Esophagus squamous epithelium (tissue), 5 donors: ENCODE data around the gene ODAD3. TPM values are rescaled to one million over a fixed set of nuclear protein-coding genes. Genes with fewer than 3 reads are reported as not detected.
"Not testable (repeated sequence)": the region's sequence is repeated elsewhere in the genome, so short reads cannot be mapped to it uniquely, and the experiment has no call there.

Experiments used
- DNase-seq: peaks from one replicate; lab custom pipeline; 2025; lab: John Stamatoyannopoulos, UW
- H3K27ac ChIP-seq, 4 donors: fragments of 200-600 bp; sonication (generic); one replicate each; pipeline ENCODE4 v1.5.1; 2016 to 2019; ENCODE audit warnings: mild to moderate bottlenecking in 1 of 4
- H3K27me3 ChIP-seq, 4 donors: fragments of 200-600 bp; sonication (generic); 1 replicate in 3 of 4; 2 replicates in 1 of 4; pipeline versions ENCODE4 v1.5.1 to v1.6.0; 2017 to 2021; ENCODE audit warnings: antibody characterized with exemption in 1 of 4
- H3K36me3 ChIP-seq, 3 donors: fragments of 200-600 bp; sonication (generic); one replicate each; pipeline ENCODE4 v1.5.1; 2016 to 2019
- H3K4me1 ChIP-seq, 3 donors: fragments of 200-600 bp; sonication (generic); one replicate each; pipeline ENCODE4 v1.5.1; 2017 to 2019
- H3K4me3 ChIP-seq, 4 donors: fragments of 200-600 bp; sonication (generic); 1 replicate in 3 of 4; 2 replicates in 1 of 4; pipeline ENCODE4 v1.5.1; 2016 to 2019; ENCODE audit warnings: mild to moderate bottlenecking in 2 of 4, moderate library complexity in 1 of 4
- H3K9me3 ChIP-seq, 3 donors: fragments of 200-600 bp; sonication (generic); one replicate each; pipeline ENCODE4 v1.5.1; 2016 to 2019
- CTCF ChIP-seq, 6 experiments: fragments of 450-650 bp in 4 of 6; fragments of 200-600 bp in 2 of 6; sonication (generic) in 2 of 6; IDR thresholded peaks; one replicate each; pipeline ENCODE4 v1.5.1; 2016 to 2019; ENCODE audit warnings: antibody characterized with exemption in 6 of 6, mild to moderate bottlenecking in 4 of 6, moderate library complexity in 4 of 6
- POLR2A ChIP-seq, 4 donors: fragments of 450-650 bp; IDR thresholded peaks; one replicate each; pipeline ENCODE4 v1.6.1; 2017; ENCODE audit warnings: antibody characterized with exemption in 4 of 4, mild to moderate bottlenecking in 4 of 4, moderate library complexity in 3 of 4
- WGBS, 2 donors: methylation state at CpG; one replicate each; pipeline ENCODE4 v1.1.5; 2018; 5-methylcytosine and 5-hydroxymethylcytosine counted together
- intact Hi-C: fragments of 100-400 bp; cut with DNase I; formaldehyde crosslinking; loops from one replicate; pipeline ENCODE4 v1.15.0; 2022
- total RNA-seq, 4 donors: library from RNA; depleted of rRNA; stranded (reverse); fragments of >200 nt; gene quantifications; one replicate each; pipeline ENCODE4 v1.1.0, GENCODE V29; 2016
- donor health status: DM: yes; HTN: yes; CAD: no.

The ODAD3 gene
- total RNA-seq, 4 donors from 2014 or later, result 0.19 to 8.8 TPM; not detected in 2

GRCh38 chr19:11410682-11411081 is 24.2 kb downstream of the ODAD3 start:
- Histone ChIP-seq H3K4me3 (no peak overlapping the region), H3K27ac (no peak overlapping the region), H3K4me1 (peaks cover 0 to 6% (median 0%) of the 10 kb centered on the region in 3 donors), H3K27me3 (peaks cover 0 to 39% (median 0%) of the 10 kb centered on the region in 4 donors), H3K9me3 (no peaks in the 10 kb centered on the region), H3K36me3 (no peaks in the 10 kb centered on the region)
- TF ChIP-seq CTCF (IDR thresholded peaks at IDR 0.05), result no peak
- no peak for TF ChIP-seq POLR2A (IDR thresholded peaks at IDR 0.05)
- WGBS, 2 donors, result 46 to 49% methylated on average over 8 of the region's 8 CpGs
- no peak for DNase-seq
- intact Hi-C loops, result no loop called here

- intact Hi-C loops, result no loop called here
- no peak for TF ChIP-seq CTCF (IDR thresholded peaks at IDR 0.05)
- no peak for TF ChIP-seq POLR2A (IDR thresholded peaks at IDR 0.05)
- Histone ChIP-seq H3K27me3 (peaks cover 0 to 39% (median 0%) of the 10 kb centered on the region in 4 donors), H3K36me3 (no peaks in the 10 kb centered on the region), H3K27ac (no peak overlapping the region), H3K4me3 (no peak overlapping the region), H3K9me3 (no peaks in the 10 kb centered on the region), H3K4me1 (peaks cover 0 to 6% (median 0%) of the 10 kb centered on the region in 3 donors)
- DNase-seq, result no peak
- WGBS, 2 donors, result 67 to 83% methylated on average over 4 of the region's 4 CpGs
Measured at GRCh38 chr19:11408591-11408990, 26.3 kb downstream of the ODAD3 start.

DNA sequence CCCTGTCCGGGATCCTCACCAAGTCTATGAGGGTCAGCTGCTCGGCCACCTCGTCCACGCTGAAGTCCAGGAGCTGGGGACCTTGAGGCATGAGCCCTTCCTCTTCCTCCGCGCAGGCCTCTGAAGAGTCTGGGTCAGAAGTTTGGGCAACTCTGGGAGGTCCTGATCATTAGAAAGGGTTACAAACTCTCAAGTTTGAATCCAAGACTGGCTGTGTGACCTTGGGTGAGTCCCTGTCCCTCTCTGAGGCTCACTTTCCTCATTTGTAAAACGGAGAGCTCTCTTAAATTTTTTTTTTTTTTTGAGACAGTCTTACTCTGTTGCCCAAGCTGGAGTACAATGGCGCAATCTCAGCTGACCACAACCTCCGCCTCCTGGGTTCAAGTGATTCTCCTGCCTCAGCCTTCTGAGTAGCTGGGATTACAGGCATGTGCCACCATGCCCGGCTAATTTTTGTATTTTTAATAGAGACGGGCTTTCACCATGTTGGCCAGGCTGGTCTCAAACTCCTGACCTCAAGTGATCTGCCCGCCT is 28.2 kb downstream of the ODAD3 start:
- H3K4me3 ChIP-seq, H3K27ac ChIP-seq, H3K36me3 ChIP-seq, intact Hi-C loops, DNase-seq, H3K9me3 ChIP-seq, H3K4me1 ChIP-seq: not testable (repeated sequence)
- H3K27me3 ChIP-seq, result peaks cover 0 to 39% (median 0%) of the 10 kb centered on the region in 4 donors
- 67 to 80% methylated on average over 3 to 11 of the region's 12 CpGs for WGBS, 2 donors

- WGBS, 2 donors, result 51 to 54% methylated on average over 21 to 27 of the region's 44 CpGs
- no peak overlapping the region for H3K27ac ChIP-seq
- no peaks in the 10 kb centered on the region for H3K9me3 ChIP-seq
- H3K27me3 ChIP-seq, result peaks cover 0 to 33% (median 0%) of the 10 kb centered on the region in 4 donors
- no peak overlapping the region for H3K4me3 ChIP-seq
- intact Hi-C loops, result no loop called here
- H3K4me1 ChIP-seq, result peaks cover 0 to 6% (median 0%) of the 10 kb centered on the region in 3 donors
- H3K36me3 ChIP-seq, result no peaks in the 10 kb centered on the region
- no peak for DNase-seq
- TF ChIP-seq POLR2A (IDR thresholded peaks at IDR 0.05) (no peak), CTCF (IDR thresholded peaks at IDR 0.05) (peak in 3 of 6 experiments; percentile 7 to 45 (median 14))
Measured at GRCh38 chr19:11405846-11406643, 28.9 kb downstream of the ODAD3 start.

GRCh38 chr19:11404588-11405222 is 30.2 kb downstream of the ODAD3 start:
- Histone ChIP-seq H3K4me1 (peaks cover 0 to 6% (median 0%) of the 10 kb centered on the region in 3 donors), H3K36me3 (no peaks in the 10 kb centered on the region), H3K27me3 (peaks cover 0 to 25% (median 0%) of the 10 kb centered on the region in 4 donors), H3K9me3 (no peaks in the 10 kb centered on the region), H3K27ac (no peak overlapping the region), H3K4me3 (no peak overlapping the region)
- TF ChIP-seq CTCF (IDR thresholded peaks at IDR 0.05) (no peak), POLR2A (IDR thresholded peaks at IDR 0.05) (no peak)
- WGBS, 2 donors, result 56 to 73% methylated on average over 9 of the region's 9 CpGs
- no peak for DNase-seq
- intact Hi-C loops, result no loop called here
